OCI-LY7 (cell line): ENCODE measurements around the gene RAB8B.

Source experiments
- CTCF ChIP-seq: fragments of 200-600 bp; sonication (generic); conservative IDR thresholded peaks from 2 replicates; pipeline ENCODE4 v1.5.1; 2014; ENCODE audit warnings: mild to moderate bottlenecking, antibody characterized with exemption, low read length, moderate library complexity, mixed read lengths
- EZH2phosphoT487 ChIP-seq: fragments of 200-600 bp; sonication (generic); IDR thresholded peaks from 2 replicates; pipeline ENCODE4 v1.6.1; 2018; ENCODE audit warnings: low read depth, borderline replicate concordance, mild to moderate bottlenecking, mixed run types, antibody characterized with exemption, low read length, moderate library complexity, mixed read lengths

GRCh38 chr15:63221346-63221745 is 31.9 kb downstream of the RAB8B start:
- TF ChIP-seq CTCF (no peak), EZH2phosphoT487 (no peak)
